Activated CD8-positive, alpha-beta T cell treated with anti-CD3 and anti-CD28 coated beads for 36 hours (primary cell): ENCODE results near the gene WDR59. TPM values are rescaled to one million over a fixed set of nuclear protein-coding genes. Genes with fewer than 3 reads are reported as not detected.

Experiments used
- ATAC-seq: fragments of 200-7000 bp; cut with Tn5 transposase; one replicate; pipeline ENCODE4 v1.10.0; 2021; ENCODE audit warnings: mild to moderate bottlenecking, moderate library complexity
- CTCF ChIA-PET: fragments of 350-600 bp; sonication (Branson Sonifier 250); formaldehyde crosslinking; loops from one replicate; lab custom pipeline; 2021; ENCODE audit warnings: antibody characterized with exemption; lab: Charles Lee
- POLR2A ChIA-PET: fragments of 350-600 bp; sonication (Branson Sonifier 250); formaldehyde crosslinking; loops from one replicate; lab custom pipeline; 2021; ENCODE audit warnings: antibody characterized with exemption; lab: Charles Lee
- DNase-seq: peaks from one replicate; pipeline ENCODE4 v3.0.0-alpha.2; 2020
- H3K27ac Mint-ChIP-seq: one replicate; pipeline ENCODE4 v1.8.0; 2021; ENCODE audit warnings: mild to moderate bottlenecking, mixed read lengths
- H3K27me3 Mint-ChIP-seq: one replicate; pipeline ENCODE4 v1.8.0; 2021; ENCODE audit warnings: mixed read lengths
- H3K36me3 Mint-ChIP-seq: one replicate; pipeline ENCODE4 v1.8.0; 2021; ENCODE audit warnings: low read depth, mixed read lengths
- H3K4me1 Mint-ChIP-seq: one replicate; pipeline ENCODE4 v1.8.0; 2021; ENCODE audit warnings: low read depth, mixed read lengths
- H3K4me3 Mint-ChIP-seq: one replicate; pipeline ENCODE4 v1.8.0; 2021; ENCODE audit warnings: mild to moderate bottlenecking, moderate library complexity, mixed read lengths
- H3K9me3 Mint-ChIP-seq: one replicate; pipeline ENCODE4 v1.8.0; 2021; ENCODE audit warnings: mixed read lengths
- intact Hi-C: fragments of 100-400 bp; cut with micrococcal nuclease; formaldehyde crosslinking; loops from one replicate; pipeline ENCODE4 v1.10.0; 2022
- total RNA-seq, 2 experiments: library from RNA; stranded (reverse); gene quantifications; one replicate each; pipeline ENCODE4 v1.2.3, GENCODE V29; 2021
- TF ChIP-seq, protein P1 (sequence below): fragments of 200-600 bp; IDR thresholded peaks from one replicate; pipeline ENCODE4 v1.8.0; 2022; ENCODE audit warnings: antibody characterized with exemption, mild to moderate bottlenecking

Gene WDR59
- total RNA-seq, 2 experiments from 2014 or later, result 59.1 to 68.1 TPM

GRCh38 chr16:74867281-74867849 lies 117.6 kb downstream of the WDR59 start:
- intact Hi-C loops, result no loop called here

DNA sequence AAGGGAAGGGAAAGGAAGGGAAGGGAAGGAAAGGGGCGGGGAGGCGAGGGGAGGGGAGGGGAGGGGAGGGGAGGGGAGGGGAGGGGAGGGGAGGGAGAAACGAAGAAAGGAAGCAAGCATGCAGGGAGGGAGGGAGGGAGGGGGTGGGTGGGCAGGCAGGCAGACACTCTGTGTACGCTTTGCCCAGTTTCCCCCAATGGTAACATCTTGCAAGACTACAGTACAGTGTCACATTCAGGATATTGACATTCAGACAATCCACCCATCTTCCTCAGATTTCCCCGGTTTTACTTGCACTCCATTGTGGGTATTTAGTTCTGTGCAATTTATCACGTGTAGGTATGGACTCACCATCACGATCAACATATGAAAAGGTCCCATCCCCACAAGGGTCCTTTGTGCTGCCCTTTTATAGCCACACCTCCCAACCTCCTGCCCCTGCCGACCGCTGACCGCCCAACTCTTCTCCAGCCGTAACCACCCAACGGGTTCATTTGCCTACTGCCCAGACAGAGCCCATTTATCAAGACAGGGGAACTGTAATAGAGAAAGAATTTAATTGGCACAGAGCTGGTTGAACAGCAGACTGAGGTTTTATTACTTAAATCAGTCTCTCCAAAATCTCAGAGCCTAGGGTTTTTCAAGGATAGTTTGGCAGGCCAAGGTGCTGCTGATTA lies 118.9 kb downstream of the WDR59 start:
- TF ChIP-seq, protein P1, sequence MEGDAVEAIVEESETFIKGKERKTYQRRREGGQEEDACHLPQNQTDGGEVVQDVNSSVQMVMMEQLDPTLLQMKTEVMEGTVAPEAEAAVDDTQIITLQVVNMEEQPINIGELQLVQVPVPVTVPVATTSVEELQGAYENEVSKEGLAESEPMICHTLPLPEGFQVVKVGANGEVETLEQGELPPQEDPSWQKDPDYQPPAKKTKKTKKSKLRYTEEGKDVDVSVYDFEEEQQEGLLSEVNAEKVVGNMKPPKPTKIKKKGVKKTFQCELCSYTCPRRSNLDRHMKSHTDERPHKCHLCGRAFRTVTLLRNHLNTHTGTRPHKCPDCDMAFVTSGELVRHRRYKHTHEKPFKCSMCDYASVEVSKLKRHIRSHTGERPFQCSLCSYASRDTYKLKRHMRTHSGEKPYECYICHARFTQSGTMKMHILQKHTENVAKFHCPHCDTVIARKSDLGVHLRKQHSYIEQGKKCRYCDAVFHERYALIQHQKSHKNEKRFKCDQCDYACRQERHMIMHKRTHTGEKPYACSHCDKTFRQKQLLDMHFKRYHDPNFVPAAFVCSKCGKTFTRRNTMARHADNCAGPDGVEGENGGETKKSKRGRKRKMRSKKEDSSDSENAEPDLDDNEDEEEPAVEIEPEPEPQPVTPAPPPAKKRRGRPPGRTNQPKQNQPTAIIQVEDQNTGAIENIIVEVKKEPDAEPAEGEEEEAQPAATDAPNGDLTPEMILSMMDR, result no peak
- no peak for ATAC-seq
- H3K9me3 Mint-ChIP-seq, result no peaks in the 10 kb centered on the region
- H3K27ac Mint-ChIP-seq, result no peak overlapping the region
- peaks cover 18% of the 10 kb centered on the region for H3K4me1 Mint-ChIP-seq
- no peaks in the 10 kb centered on the region for H3K36me3 Mint-ChIP-seq
- intact Hi-C loops, result no loop called here
- no peak for DNase-seq
- CTCF ChIA-PET, result no interaction called here
- no peak overlapping the region for H3K4me3 Mint-ChIP-seq
- H3K27me3 Mint-ChIP-seq, result no peaks in the 10 kb centered on the region
- POLR2A ChIA-PET, result no interaction called here

More at GRCh38 chr16:74867281-74867849, 117.6 kb downstream of the WDR59 start:
- POLR2A ChIA-PET, result no interaction called here
- DNase-seq, result no peak
- Mint-ChIP-seq H3K27ac (peak overlapping the region; percentile 1), H3K36me3 (peaks cover 6% of the 10 kb centered on the region), H3K9me3 (no peaks in the 10 kb centered on the region), H3K27me3 (no peaks in the 10 kb centered on the region), H3K4me1 (peaks cover 18% of the 10 kb centered on the region), H3K4me3 (no peak overlapping the region)
- CTCF ChIA-PET, result no interaction called here
- ATAC-seq, result no peak
- TF ChIP-seq, protein P1, result no peak

GRCh38 chr16:74862743-74863244 lies 122.1 kb downstream of the WDR59 start:
- peak; percentile 30 for ATAC-seq
- H3K4me1 Mint-ChIP-seq, result peaks cover 7% of the 10 kb centered on the region
- no peaks in the 10 kb centered on the region for H3K36me3 Mint-ChIP-seq
- no peak overlapping the region for H3K27ac Mint-ChIP-seq
- H3K4me3 Mint-ChIP-seq, result no peak overlapping the region
- DNase-seq, result peak; percentile 26
- ChIA-PET CTCF (interaction anchor here (0.6 to 4.4 kb wide), 43 partner anchors 9 to 301 kb away, joined by 3 to 60 read pairs (median 6); partner anchors contain the start of gene MLKL), POLR2A (interaction anchor here (0.8 kb wide), 1 partner anchor 165 kb away, joined by 3 read pairs; no protein-coding TSS in a partner anchor)
- no peaks in the 10 kb centered on the region for H3K9me3 Mint-ChIP-seq
- intact Hi-C loops, result loop anchor here (5.0 kb wide), 1 partner anchor 50 kb away; no protein-coding TSS in a partner anchor
- H3K27me3 Mint-ChIP-seq, result no peaks in the 10 kb centered on the region
- TF ChIP-seq, protein P1, result peak; percentile 83

- no peaks in the 10 kb centered on the region for H3K27me3 Mint-ChIP-seq
- POLR2A ChIA-PET, result no interaction called here
- ATAC-seq (no peak), DNase-seq (no peak)
- no peaks in the 10 kb centered on the region for H3K9me3 Mint-ChIP-seq
- H3K27ac Mint-ChIP-seq, result no peak overlapping the region
- no peaks in the 10 kb centered on the region for H3K4me1 Mint-ChIP-seq
- H3K36me3 Mint-ChIP-seq, result no peaks in the 10 kb centered on the region
- CTCF ChIA-PET, result interaction anchor here (1.6 kb wide), 1 partner anchor 10 kb away, joined by 7 read pairs; no protein-coding TSS in a partner anchor
- H3K4me3 Mint-ChIP-seq, result no peak overlapping the region
- TF ChIP-seq, protein P1, result no peak
- intact Hi-C loops, result loop anchor here (10.0 kb wide), 1 partner anchor 148 kb away; the partner anchor contains the start of gene MLKL
Observed at GRCh38 chr16:74852500-74852875, 132.4 kb downstream of the WDR59 start.

- ATAC-seq, result no peak
- H3K4me1 Mint-ChIP-seq, result no peaks in the 10 kb centered on the region
- no peaks in the 10 kb centered on the region for H3K27me3 Mint-ChIP-seq
- intact Hi-C loops, result loop anchor here (10.0 kb wide), 1 partner anchor 145 kb away; the partner anchor contains the start of gene MLKL
- no peak overlapping the region for H3K4me3 Mint-ChIP-seq
- TF ChIP-seq, protein P1, result no peak
- H3K9me3 Mint-ChIP-seq, result no peaks in the 10 kb centered on the region
- H3K27ac Mint-ChIP-seq, result no peak overlapping the region
- DNase-seq, result no peak
- ChIA-PET CTCF (no interaction called here), POLR2A (no interaction called here)
- H3K36me3 Mint-ChIP-seq, result no peaks in the 10 kb centered on the region
Observed at GRCh38 chr16:74850027-74850426, 134.9 kb downstream of the WDR59 start.
